Stimulated activated CD8-positive, alpha-beta memory T cell treated with anti-CD3 and anti-CD28 coated beads, Interleukin-4, amount 100 ng/mL, for 1 hour (primary cell): ENCODE data around the gene CLCN6.
A peak's percentile ranks its signal among the peaks of the same experiment; 100 is the strongest.

Experiments used
- DNase-seq, 2 donors: peaks; one replicate each; pipeline ENCODE4 v3.0.0-alpha.2; 2020; ENCODE audit warnings: low read depth in 2 of 2, low spot score in 1 of 2

The CLCN6 gene

DNA sequence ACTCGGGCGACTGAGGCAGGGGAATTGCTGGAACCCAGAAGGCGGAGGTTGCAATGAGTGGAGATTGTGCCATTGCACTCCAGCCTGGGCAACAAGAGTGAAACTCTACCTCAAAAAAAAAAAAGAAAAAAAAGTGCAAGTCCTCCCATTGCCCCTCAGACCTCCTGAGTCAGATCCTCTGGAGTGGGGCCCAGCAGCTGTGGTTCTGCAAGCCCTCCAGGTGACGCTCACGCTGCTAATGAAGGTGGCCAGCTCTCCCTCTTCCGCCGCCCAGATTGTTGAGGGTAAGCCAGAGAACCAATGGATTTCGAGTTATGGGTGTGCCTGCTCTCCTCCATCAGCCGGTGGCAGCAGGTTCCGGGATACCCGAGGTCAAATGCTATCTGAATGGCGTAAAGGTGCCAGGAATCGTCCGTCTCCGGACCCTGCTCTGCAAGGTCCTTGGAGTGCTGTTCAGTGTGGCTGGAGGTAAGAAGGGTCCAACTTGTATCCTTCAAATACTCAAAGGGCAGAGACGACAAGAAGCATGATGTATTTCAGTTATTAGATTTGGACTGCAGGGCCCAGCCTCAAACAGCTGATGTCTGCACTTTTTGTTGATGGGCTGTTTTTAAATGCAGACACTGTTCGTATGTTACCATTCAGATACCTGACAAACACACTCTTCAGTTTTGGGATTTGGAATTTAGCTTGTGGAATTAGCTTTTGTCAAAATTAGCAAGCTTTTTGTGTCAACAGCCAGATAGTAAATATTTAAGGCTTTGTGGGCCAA is 17.6 kb downstream of the CLCN6 start:
- no peak for DNase-seq

DNA sequence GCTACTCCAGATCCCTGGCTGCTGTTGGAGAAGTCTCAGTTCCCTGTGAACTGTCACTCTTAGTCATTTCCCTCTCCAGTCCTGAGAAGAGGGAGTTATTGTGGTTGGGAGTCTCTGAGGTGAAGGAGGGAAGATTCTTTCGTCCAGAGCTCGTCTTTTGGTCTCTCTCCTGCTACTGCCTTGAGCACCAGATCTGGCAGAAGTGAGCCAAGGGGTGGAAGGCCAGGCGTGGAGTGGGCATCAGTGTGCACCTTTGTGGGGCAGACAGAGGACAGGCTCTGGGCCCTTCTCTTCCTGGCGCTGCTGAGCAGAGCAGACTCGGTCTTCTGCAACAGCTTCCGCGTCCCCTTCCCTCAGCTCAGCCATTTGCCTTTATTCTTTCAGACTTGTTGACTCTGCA is 19.1 kb downstream of the CLCN6 start:
- no peak for DNase-seq

DNA sequence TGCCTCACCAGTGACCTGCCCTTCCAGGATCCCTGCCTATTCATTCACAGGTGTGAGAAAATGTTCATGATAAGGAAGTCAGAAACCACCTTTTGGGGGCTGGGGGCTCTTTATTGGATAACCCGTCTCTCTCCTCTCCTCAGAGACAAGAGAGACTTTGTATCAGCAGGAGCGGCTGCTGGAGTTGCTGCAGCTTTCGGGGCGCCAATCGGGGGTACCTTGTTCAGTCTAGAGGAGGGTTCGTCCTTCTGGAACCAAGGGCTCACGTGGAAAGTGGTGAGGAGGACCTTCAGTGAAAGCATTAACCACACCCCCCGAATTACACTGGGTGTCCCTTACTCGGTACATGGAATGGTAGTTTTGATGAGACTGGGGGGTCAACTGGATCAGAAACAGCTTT is 21.0 kb downstream of the CLCN6 start:
- DNase-seq: no peak

GRCh38 chr1:11828511-11828910 is 22.5 kb downstream of the CLCN6 start:
- no peak for DNase-seq

DNA sequence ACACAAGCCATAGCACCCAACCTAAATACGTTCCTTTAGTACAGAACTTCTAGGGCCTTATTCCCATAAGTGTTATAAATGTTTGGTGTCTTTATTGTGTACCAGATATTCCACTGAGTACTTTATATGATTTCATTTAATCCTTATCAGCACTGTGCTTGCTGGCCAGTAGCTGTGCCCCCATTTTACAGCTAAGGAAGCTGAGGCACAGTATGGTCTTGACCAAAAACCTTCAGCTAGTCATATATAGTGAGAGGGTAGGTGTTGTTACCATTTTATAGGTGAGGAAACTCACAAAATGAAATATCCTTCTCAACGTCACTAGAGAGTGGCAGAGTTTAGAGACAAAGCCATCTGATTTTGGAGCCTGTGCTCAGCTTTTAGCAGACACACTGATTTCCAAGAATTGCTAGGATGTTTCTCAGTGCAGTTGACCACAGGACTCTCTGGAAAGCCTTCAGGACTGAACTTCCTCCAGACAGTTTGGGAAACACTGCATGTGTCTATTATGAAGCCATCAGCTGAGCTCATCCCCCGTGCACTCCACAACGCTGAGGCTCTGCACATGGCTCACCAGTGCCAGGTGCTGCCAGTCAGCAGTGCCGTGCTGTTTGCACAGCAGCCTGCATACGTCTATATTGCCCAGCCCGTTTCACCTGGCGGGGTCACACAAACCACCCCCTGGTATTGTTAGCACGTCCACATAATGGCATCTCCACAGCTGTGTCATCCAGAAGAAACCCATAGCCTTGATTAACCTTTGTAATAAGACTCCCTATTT is 26.1 kb downstream of the CLCN6 start:
- no peak for DNase-seq

DNA sequence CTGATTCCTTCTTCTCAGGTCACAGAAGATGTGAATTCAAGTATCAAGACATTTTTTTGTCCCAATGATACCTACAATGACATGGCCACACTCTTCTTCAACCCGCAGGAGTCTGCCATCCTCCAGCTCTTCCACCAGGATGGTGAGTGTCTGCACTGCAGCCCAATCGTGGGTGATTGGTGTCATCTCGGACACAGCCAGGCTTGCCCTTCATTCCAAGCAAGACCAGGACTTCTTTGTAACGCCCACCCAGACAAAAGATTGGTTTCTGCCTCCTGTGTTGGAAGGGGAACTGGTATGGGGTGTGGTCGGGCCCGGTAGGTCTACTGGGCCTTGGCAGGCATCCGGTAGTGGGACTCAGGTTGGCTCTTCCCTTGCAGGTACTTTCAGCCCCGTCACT is 27.5 kb downstream of the CLCN6 start:
- DNase-seq: no peak

DNA sequence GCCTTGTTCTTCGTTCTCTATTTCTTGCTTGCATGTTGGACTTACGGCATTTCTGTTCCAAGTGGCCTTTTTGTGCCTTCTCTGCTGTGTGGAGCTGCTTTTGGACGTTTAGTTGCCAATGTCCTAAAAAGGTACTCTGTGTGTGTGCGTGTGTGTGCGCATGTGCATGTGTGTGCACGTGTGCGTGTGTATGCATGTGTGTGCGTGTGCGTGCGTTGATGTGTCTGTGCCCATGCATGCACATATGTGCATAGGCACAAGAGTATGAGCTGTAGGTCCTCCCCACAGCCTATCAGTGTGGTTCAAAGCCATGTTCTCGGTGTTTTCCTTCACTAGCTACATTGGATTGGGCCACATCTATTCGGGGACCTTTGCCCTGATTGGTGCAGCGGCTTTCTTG is 27.9 kb downstream of the CLCN6 start:
- DNase-seq: no peak

- DNase-seq: no peak
Observed at GRCh38 chr1:11835441-11836225, 29.6 kb downstream of the CLCN6 start.

- DNase-seq: no peak
Observed at GRCh38 chr1:11836955-11837766, 31.2 kb downstream of the CLCN6 start.

GRCh38 chr1:11837767-11838348 is 31.9 kb downstream of the CLCN6 start:
- no peak for DNase-seq

GRCh38 chr1:11838349-11839272 is 32.6 kb downstream of the CLCN6 start:
- peak; percentile 36 to 55 for DNase-seq

- DNase-seq: no peak
Observed at GRCh38 chr1:11839727-11840705, 34.0 kb downstream of the CLCN6 start.

DNA sequence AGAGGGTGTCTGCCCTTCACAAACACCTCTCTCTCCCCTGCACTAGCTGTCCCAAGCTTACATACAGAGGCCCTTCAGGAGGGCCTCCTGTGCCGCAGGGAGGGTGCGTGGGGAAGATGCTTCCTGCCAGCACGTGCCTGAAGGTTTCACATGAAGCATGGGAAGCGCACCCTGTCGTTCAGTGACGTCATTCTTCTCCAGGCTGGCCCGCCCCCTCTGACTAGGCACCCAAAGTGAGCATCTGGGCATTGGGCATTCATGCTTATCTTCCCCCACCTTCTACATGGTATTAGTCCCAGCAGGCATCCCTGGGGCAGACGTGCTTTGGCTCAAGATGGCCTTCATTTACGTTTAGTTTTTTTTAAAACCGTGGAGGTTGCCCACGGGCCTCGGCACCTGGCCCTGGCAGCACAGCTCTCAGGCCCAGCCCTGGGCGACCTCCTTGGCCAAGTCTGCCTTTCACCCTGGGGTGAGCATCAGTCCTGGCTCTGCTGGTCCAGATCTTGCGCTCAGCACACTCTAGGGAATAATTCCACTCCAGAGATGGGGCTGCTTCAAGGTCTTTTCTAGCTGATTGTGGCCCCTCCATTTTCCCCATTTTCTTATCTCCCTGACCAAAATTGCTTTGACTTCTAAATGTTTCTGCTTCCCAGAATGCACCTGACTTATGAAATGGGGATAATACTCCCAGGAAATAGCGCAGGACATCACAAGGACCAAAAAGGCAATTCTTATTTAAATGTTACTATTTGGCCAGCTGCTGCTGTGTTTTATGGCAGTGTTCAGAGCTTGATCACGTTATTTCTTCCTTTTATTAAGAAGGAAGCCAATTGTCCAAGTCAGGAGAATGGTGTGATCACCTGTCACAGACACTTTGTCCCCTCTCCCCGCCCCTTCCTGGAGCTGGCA is 35.5 kb downstream of the CLCN6 start:
- DNase-seq: no peak

DNA sequence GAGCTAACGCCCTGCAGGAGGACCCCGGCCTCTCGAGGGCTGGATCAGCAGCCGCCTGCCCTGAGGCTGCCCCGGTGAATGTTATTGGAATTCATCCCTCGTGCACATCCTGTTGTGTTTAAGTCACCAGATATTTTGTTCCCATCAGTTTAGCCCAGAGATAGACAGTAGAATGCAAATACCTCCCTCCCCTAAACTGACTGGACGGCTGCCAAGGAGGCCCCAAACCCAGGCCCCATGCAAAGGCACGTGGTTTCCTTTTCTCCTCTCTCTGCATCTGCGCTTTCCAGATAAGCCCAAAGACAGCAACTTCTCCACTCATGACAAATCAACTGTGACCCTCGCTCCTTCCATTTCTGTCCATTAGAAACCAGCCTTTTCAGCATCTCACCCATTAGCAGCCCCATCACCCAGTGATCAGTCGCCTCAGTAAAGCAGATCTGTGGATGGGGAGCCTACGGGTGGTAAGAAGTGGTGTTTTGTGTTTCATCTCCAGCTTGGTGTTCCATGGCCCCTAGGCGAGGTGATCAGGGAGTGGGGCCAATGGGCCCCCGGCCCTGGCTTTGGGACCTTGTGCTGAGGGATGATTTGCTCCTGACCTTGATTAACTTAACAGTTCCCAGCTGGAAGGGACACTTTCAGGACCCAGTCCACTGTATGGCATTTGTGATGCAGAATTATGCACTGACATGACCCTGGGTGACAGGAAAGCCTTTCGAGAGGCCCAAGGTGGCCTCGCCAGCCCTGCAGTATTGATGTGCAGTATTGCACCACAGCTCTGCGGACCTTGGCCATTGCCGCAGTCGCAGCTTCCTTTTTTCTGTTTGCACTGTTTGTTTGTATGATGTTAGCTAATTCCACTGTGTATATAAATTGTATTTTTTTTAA is 36.4 kb downstream of the CLCN6 start:
- DNase-seq: no peak

GRCh38 chr1:11845641-11846335 is 39.8 kb downstream of the CLCN6 start:
- DNase-seq: no peak
